Endothelial cell of umbilical vein (primary cell): ENCODE measurements around the gene KATNB1. TPM values are rescaled to one million over a fixed set of nuclear protein-coding genes. Genes with fewer than 3 reads are reported as not detected.

ENCODE experiments used
- BruUV-seq: library from RNA; stranded (reverse); fragments of 400-500 nt; replicated peaks from 2 replicates; lab custom pipeline; 2021; lab: Mats Ljungman, UMichigan
- CTCF ChIA-PET: fragments of 300-600, 350-600 bp; sonication (Branson Sonifier 250); formaldehyde crosslinking; loops from one replicate; lab custom pipeline; 2021; ENCODE audit warnings: antibody characterized with exemption, inconsistent platforms; lab: Charles Lee
- POLR2A ChIA-PET: fragments of 300-600, 350-600 bp; sonication (Branson Sonifier 250); formaldehyde crosslinking; loops from one replicate; lab custom pipeline; 2021; ENCODE audit warnings: antibody characterized with exemption, inconsistent platforms; lab: Charles Lee
- DNase-seq: peaks from one replicate; pipeline ENCODE4 v3.0.0-alpha.2; 2011; ENCODE audit warnings: low read depth, low spot score
- FAIRE-seq: peaks from 2 replicates; lab custom pipeline; 2011; peaks lifted over from hg19 to GRCh38; lab: Jason Lieb, UNC
- H2AFZ ChIP-seq: 2 replicates; pipeline ENCODE4 v1.6.0; 2012; ENCODE audit warnings: low read depth, low read length, control low read depth, inconsistent platforms
- H3K27ac ChIP-seq: 2 replicates; pipeline ENCODE4 v1.5.1; 2011; ENCODE audit warnings: low read depth, mild to moderate bottlenecking, control low read depth, low read length, moderate library complexity; ENCODE audit not compliant: insufficient read depth
- H3K27me3 ChIP-seq, 2 experiments: 2 replicates each; pipeline versions ENCODE4 v1.6.0 to v1.6.1; 2011; ENCODE audit warnings: low read length in 2 of 2, mixed read lengths in 1 of 2; ENCODE audit not compliant: control insufficient read depth in 2 of 2, insufficient read depth in 2 of 2
- H3K36me3 ChIP-seq, 2 experiments: 2 replicates in 1 of 2; 3 replicates in 1 of 2; pipeline ENCODE4 v1.5.1; 2011; ENCODE audit warnings: low read length in 2 of 2, mild to moderate bottlenecking in 1 of 2, moderate library complexity in 1 of 2; ENCODE audit not compliant: control insufficient read depth in 2 of 2, insufficient read depth in 2 of 2; ENCODE audit errors: extremely low read depth in 1 of 2
- H3K4me1 ChIP-seq: 3 replicates; pipeline ENCODE4 v1.5.1; 2011; ENCODE audit warnings: mild to moderate bottlenecking, low read length; ENCODE audit not compliant: control insufficient read depth, insufficient read depth; ENCODE audit errors: extremely low read depth
- H3K4me2 ChIP-seq: 2 replicates; pipeline ENCODE4 v1.6.1; 2011; ENCODE audit warnings: low read length, control low read depth, mixed read lengths; ENCODE audit not compliant: insufficient read depth
- H3K4me3 ChIP-seq, 3 experiments: fragments of 200-600 bp in 1 of 3; sonication (generic), shearing (Covaris generic) in 1 of 3; replicated peaks in 1 of 3; 2 replicates each; pipeline ENCODE4 v1.5.1; 2011 to 2016; ENCODE audit warnings: control low read depth in 3 of 3, low read length in 3 of 3, mild to moderate bottlenecking in 2 of 3, inconsistent platforms in 1 of 3, low read depth in 1 of 3, moderate library complexity in 1 of 3; ENCODE audit not compliant: insufficient read depth in 1 of 3
- H3K79me2 ChIP-seq: 2 replicates; pipeline ENCODE4 v1.6.0; 2012; ENCODE audit warnings: low read length, inconsistent platforms; ENCODE audit not compliant: control insufficient read depth, insufficient read depth
- H3K9ac ChIP-seq: replicated peaks from 2 replicates; pipeline ENCODE3; 2011; ENCODE audit warnings: low read length, control low read depth; ENCODE audit not compliant: insufficient read depth; ENCODE audit errors: extremely low read depth
- H3K9me1 ChIP-seq: replicated peaks from 3 replicates; pipeline ENCODE4 v1.6.0; 2011; ENCODE audit warnings: mild to moderate bottlenecking, low read length; ENCODE audit not compliant: control insufficient read depth, insufficient read depth; ENCODE audit errors: extremely low read depth
- H3K9me3 ChIP-seq: replicated peaks from 2 replicates; pipeline ENCODE4 v1.5.1; 2012; ENCODE audit warnings: low read length, inconsistent platforms; ENCODE audit not compliant: control insufficient read depth, insufficient read depth
- H4K20me1 ChIP-seq: replicated peaks from 2 replicates; pipeline ENCODE3; 2011; ENCODE audit warnings: mild to moderate bottlenecking, low read length; ENCODE audit not compliant: control insufficient read depth, insufficient read depth; ENCODE audit errors: extremely low read depth
- CTCF ChIP-seq, 2 donors: IDR thresholded peaks; 1 replicate in 1 of 2; 2 replicates in 1 of 2; pipeline ENCODE4 v1.5.1; 2011; ENCODE audit warnings: low read length in 2 of 2, mild to moderate bottlenecking in 2 of 2, moderate library complexity in 2 of 2, control low read depth in 1 of 2, inconsistent platforms in 1 of 2, low read depth in 1 of 2; ENCODE audit not compliant: insufficient read depth in 1 of 2; ENCODE audit errors: extremely low read depth in 1 of 2
- EZH2 ChIP-seq: IDR thresholded peaks from 2 replicates; pipeline ENCODE4 v1.6.1; 2012; ENCODE audit warnings: borderline replicate concordance, low read depth, mild to moderate bottlenecking, moderate library complexity, low read length, inconsistent platforms; ENCODE audit not compliant: severe bottlenecking
- FOS ChIP-seq: IDR thresholded peaks from 2 replicates; pipeline ENCODE4 v1.6.1; 2011; ENCODE audit warnings: mild to moderate bottlenecking, low read length, moderate library complexity, borderline replicate concordance; ENCODE audit not compliant: insufficient read depth
- GATA2 ChIP-seq: IDR thresholded peaks from 2 replicates; pipeline ENCODE4 v1.7.0; 2011; ENCODE audit warnings: low read depth, mild to moderate bottlenecking, moderate library complexity, mixed read lengths, low read length; ENCODE audit not compliant: insufficient read length, insufficient read depth
- JUN ChIP-seq: IDR thresholded peaks from 2 replicates; pipeline ENCODE4 v1.6.1; 2011; ENCODE audit warnings: borderline replicate concordance, low read depth; ENCODE audit not compliant: insufficient read length, insufficient read depth
- MAX ChIP-seq: IDR thresholded peaks from 2 replicates; pipeline ENCODE4 v1.6.1; 2011; ENCODE audit not compliant: insufficient read depth, insufficient read length
- MYC ChIP-seq: IDR thresholded peaks from one replicate; pipeline ENCODE4 v1.6.1; 2011; ENCODE audit warnings: mild to moderate bottlenecking, low read depth, low read length
- POLR2A ChIP-seq: IDR thresholded peaks from 2 replicates; pipeline ENCODE4 v1.6.1; 2012; ENCODE audit warnings: low read depth, mild to moderate bottlenecking, control low read depth, low read length
- POLR2AphosphoS5 ChIP-seq: IDR thresholded peaks from 2 replicates; pipeline ENCODE4 v1.6.1; 2012; ENCODE audit warnings: low read depth, mild to moderate bottlenecking, control low read depth, low read length, moderate library complexity; ENCODE audit not compliant: insufficient read depth
- dilution Hi-C: fragments of 300-500 bp; cut with MboI; formaldehyde crosslinking; loops from one replicate; pipeline ENCODE4 v1.15.0; 2019; ENCODE audit warnings: low sequenced_read_pairs; ENCODE audit not compliant: extremely low pct_ligation_motif_present
- intact Hi-C: fragments of 100-400 bp; cut with micrococcal nuclease; formaldehyde crosslinking; loops from one replicate; pipeline ENCODE4 v1.10.0; 2022
- polyA plus RNA-seq, 4 experiments: library from polyadenylated mRNA; depleted of rRNA in 3 of 4; stranded (reverse) in 3 of 4; unstranded in 1 of 4; fragments of >200 nt; gene quantifications; 2 replicates each; pipeline versions ENCODE4 v1.2.1 to v1.2.3, GENCODE V29; 2011 to 2012; ENCODE audit warnings: missing spikeins in 1 of 4
- total RNA-seq: library from RNA; stranded (reverse); gene quantifications from 2 replicates; pipeline ENCODE4 v1.2.3, GENCODE V29; 2021

KATNB1 gene
- total and polyA plus RNA-seq, 2 donors (not counting 3 experiments of a cell fraction or from before 2014, with no cell fraction given), result 25.9 to 35.9 TPM

GRCh38 chr16:57757883-57758282 is 22.3 kb downstream of the KATNB1 start:
- TF ChIP-seq FOS (no peak), MAX (no peak), MYC (no peak), POLR2A (no peak), JUN (no peak), POLR2AphosphoS5 (no peak), EZH2 (no peak), CTCF (IDR thresholded peaks at IDR 0.05; ENCODE audit: extremely low read depth in 1 of 2, insufficient read depth in 1 of 2, low read depth in 1 of 2, low read length in 2 of 2) (no peak), GATA2 (no peak)
- no peak for FAIRE-seq

More at GRCh38 chr16:57757883-57758282, 22.3 kb downstream of the KATNB1 start:
- H3K79me2 ChIP-seq, result no peaks in the 10 kb centered on the region
- POLR2A ChIA-PET, result no interaction called here
- H4K20me1 ChIP-seq, result no peaks in the 10 kb centered on the region
- no peaks in the 10 kb centered on the region for H3K9me3 ChIP-seq
- H3K27me3 ChIP-seq, result no peaks in the 10 kb centered on the region
- dilution Hi-C loops (no loop called here), intact Hi-C loops (loop anchor here (1.0 kb wide), 7 partner anchors 23 to 247 kb away; partner anchors contain the start of genes KATNB1, KIFC3 and USB1)
- CTCF ChIA-PET, result interaction anchor here (0.6 to 2.6 kb wide), 9 partner anchors 9 to 247 kb away, joined by 3 to 45 read pairs (median 7); partner anchors contain the start of genes USB1 and ZNF319
- no peak overlapping the region for H3K9ac ChIP-seq
- no peak overlapping the region for H3K4me3 ChIP-seq
- DNase-seq, result no peak
- H3K27ac ChIP-seq, result no peak overlapping the region
- H3K4me2 ChIP-seq, result no peak overlapping the region
- peaks cover 0 to 41% of the 10 kb centered on the region in 2 experiments for H3K36me3 ChIP-seq
- H3K9me1 ChIP-seq, result no peaks in the 10 kb centered on the region
- no peaks in the 10 kb centered on the region for H3K4me1 ChIP-seq
- H2AFZ ChIP-seq, result no peak overlapping the region
- no TSS peak for BruUV-seq
